HepG2 (cell line): ENCODE data around the gene FBLIM1. TPM values are rescaled to one million over a fixed set of nuclear protein-coding genes. Genes with fewer than 3 reads are reported as not detected.

ENCODE experiments used
- ADNP ChIP-seq: sonication (generic); formaldehyde crosslinking; IDR thresholded peaks from 2 replicates; pipeline ENCODE4 v1.4.0; 2020; ENCODE audit warnings: missing genetic modification reagents
- CHD4 ChIP-seq: fragments of 200-600 bp; sonication (generic); IDR thresholded peaks from 2 replicates; pipeline ENCODE4 v1.7.0; 2017; ENCODE audit warnings: mild to moderate bottlenecking, low read length, borderline replicate concordance
- CREB1 ChIP-seq, 2 experiments: fragments of 450-650 bp in 1 of 2; IDR thresholded peaks; 2 replicates each; pipeline ENCODE4 v1.6.1; 2016 to 2017; ENCODE audit warnings: control low read depth in 1 of 2, mild to moderate bottlenecking in 1 of 2, missing compliant biosample characterization in 1 of 2, missing genetic modification characterization in 1 of 2
- FOSL2 ChIP-seq: sonication (generic); formaldehyde crosslinking; IDR thresholded peaks from 2 replicates; pipeline ENCODE4 v1.4.0; 2020; ENCODE audit warnings: missing genetic modification reagents
- HNF4A ChIP-seq: sonication (generic); formaldehyde crosslinking; IDR thresholded peaks from 2 replicates; pipeline ENCODE4 v1.4.0; 2020; ENCODE audit warnings: missing genetic modification reagents
- HNRNPUL1 ChIP-seq: fragments of 200-400 bp; formaldehyde crosslinking; IDR thresholded peaks from 2 replicates; pipeline ENCODE4 v1.6.1; 2017; ENCODE audit warnings: low read depth, mild to moderate bottlenecking, low read length, moderate library complexity
- PHF5A ChIP-seq: IDR thresholded peaks from one replicate; pipeline ENCODE4 v1.6.1; 2018; ENCODE audit warnings: low read depth, missing genetic modification reagents; ENCODE audit not compliant: unreplicated experiment
- PHF8 ChIP-seq: sonication (generic); formaldehyde crosslinking; IDR thresholded peaks from 2 replicates; pipeline ENCODE4 v1.5.0; 2020; ENCODE audit warnings: missing genetic modification reagents
- TP53 ChIP-seq: sonication (generic); formaldehyde crosslinking; conservative IDR thresholded peaks from 2 replicates; pipeline ENCODE4 v1.4.0; 2020; ENCODE audit warnings: missing genetic modification reagents
- ZFP82 ChIP-seq: sonication (generic); formaldehyde crosslinking; IDR thresholded peaks from 2 replicates; pipeline ENCODE4 v1.5.1; 2020; ENCODE audit warnings: mild to moderate bottlenecking, missing genetic modification reagents, borderline replicate concordance
- ZFX ChIP-seq: sonication (generic); formaldehyde crosslinking; IDR thresholded peaks from 2 replicates; pipeline ENCODE4 v1.4.0; 2020; ENCODE audit warnings: mild to moderate bottlenecking, low read depth, missing genetic modification reagents, moderate library complexity
- ZFY ChIP-seq: sonication (generic); formaldehyde crosslinking; IDR thresholded peaks from 2 replicates; pipeline ENCODE4 v1.4.0; 2020; ENCODE audit warnings: missing genetic modification reagents
- ZNF136 ChIP-seq: sonication (generic); formaldehyde crosslinking; IDR thresholded peaks from 2 replicates; pipeline ENCODE4 v1.8.1; 2022; ENCODE audit warnings: low read depth, mild to moderate bottlenecking, moderate library complexity, missing genetic modification reagents
- ZNF232 ChIP-seq: sonication (generic); formaldehyde crosslinking; IDR thresholded peaks from 2 replicates; pipeline ENCODE4 v1.4.0; 2020; ENCODE audit warnings: missing genetic modification reagents, borderline replicate concordance
- ZNF24 ChIP-seq: fragments of 450-650 bp; IDR thresholded peaks from 2 replicates; pipeline ENCODE4 v1.6.1; 2017; ENCODE audit warnings: antibody characterized with exemption, mild to moderate bottlenecking
- ZNF607 ChIP-seq: sonication (generic); formaldehyde crosslinking; IDR thresholded peaks from 2 replicates; pipeline ENCODE4 v1.5.1; 2020; ENCODE audit warnings: missing genetic modification reagents, mild to moderate bottlenecking, borderline replicate concordance
- ZNF703 ChIP-seq: sonication (generic); formaldehyde crosslinking; IDR thresholded peaks from 2 replicates; pipeline ENCODE4 v1.5.1; 2020; ENCODE audit warnings: missing genetic modification reagents, mild to moderate bottlenecking, moderate library complexity, borderline replicate concordance
- ZNF788 ChIP-seq: sonication (generic); formaldehyde crosslinking; IDR thresholded peaks from 2 replicates; pipeline ENCODE4 v1.5.0; 2020; ENCODE audit warnings: mild to moderate bottlenecking, missing genetic modification reagents, borderline replicate concordance
- polyA plus RNA-seq, 8 experiments: library from polyadenylated mRNA; depleted of rRNA in 3 of 8; stranded (reverse) in 7 of 8; unstranded in 1 of 8; fragments of >200 nt; fragmentation: Illumina TruSeq in 4 of 8; extraction: Trizol in 4 of 8; gene quantifications; 2 replicates each; pipeline versions ENCODE4 v1.2.1 to v1.2.3, GENCODE V29; 2011 to 2016; ENCODE audit warnings: low read depth in 4 of 8, missing spikeins in 1 of 8, mixed read lengths in 1 of 8; ENCODE audit not compliant: insufficient read depth in 1 of 8
- total RNA-seq, 5 experiments: library from RNA; depleted of rRNA; stranded (reverse); fragments of >200 nt; fragmentation: Illumina TruSeq; extraction: Trizol; gene quantifications; 2 replicates each; pipeline ENCODE4 v1.2.3, GENCODE V29; 2016; ENCODE audit warnings: low read depth in 1 of 5
- TF ChIP-seq, protein P1 (sequence below): sonication (generic); IDR thresholded peaks from 2 replicates; pipeline ENCODE4 v1.6.1; 2016; ENCODE audit warnings: low read depth, borderline replicate concordance
- TF ChIP-seq, protein P2 (sequence below): sonication (generic); formaldehyde crosslinking; IDR thresholded peaks from 2 replicates; pipeline ENCODE4 v1.8.0; 2022; ENCODE audit warnings: missing genetic modification reagents, mild to moderate bottlenecking, borderline replicate concordance
- TF ChIP-seq, protein P3 (sequence below): sonication (generic); formaldehyde crosslinking; IDR thresholded peaks from 2 replicates; pipeline ENCODE4 v1.5.1; 2020; ENCODE audit warnings: mild to moderate bottlenecking, missing genetic modification reagents, borderline replicate concordance

The FBLIM1 gene
- total and polyA plus RNA-seq, 2 of the 13 experiments (the other 11 are each of a cell fraction or from before 2014, with no cell fraction given) = 10.6 to 23.0 TPM

DNA sequence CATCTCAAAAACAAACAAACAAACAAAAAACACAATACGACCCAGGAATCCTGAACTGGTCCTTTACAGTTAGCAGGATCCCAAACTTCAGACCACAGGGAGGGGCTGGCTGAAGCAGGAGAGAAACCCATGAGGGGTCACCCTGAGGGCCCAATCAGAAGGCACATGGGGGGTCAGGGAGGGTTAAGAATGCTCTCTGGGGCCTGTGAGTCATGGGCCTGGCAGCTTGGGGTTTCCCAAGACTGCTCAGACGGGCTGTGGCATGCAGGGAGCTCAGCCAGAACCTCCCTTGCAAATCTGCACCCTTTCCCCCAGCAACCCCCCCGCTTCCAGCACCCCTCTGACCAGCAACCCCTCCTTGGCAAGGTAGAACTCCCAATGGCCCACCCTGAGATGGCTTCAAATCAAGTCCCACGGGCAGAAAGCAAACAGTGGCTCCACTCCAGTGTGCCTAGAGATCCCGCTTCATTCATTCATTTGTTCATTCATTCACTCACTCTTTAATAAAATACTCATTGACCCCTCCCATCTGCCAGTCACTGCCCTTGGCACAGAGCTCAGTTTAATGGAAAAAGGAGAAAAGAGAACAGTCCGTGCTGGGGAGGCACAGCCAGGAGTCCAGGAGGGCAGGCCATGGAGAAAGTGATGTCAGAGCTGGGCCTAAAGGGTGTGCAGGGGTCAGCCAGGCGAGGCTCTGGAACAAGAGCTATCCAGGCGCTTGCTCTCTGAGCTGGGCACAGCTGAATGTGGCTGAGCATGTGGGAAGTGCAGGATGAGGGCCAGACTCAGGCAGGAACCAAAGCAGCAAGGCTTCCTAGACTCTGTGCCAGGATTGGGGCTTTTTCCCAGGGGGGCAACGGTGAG is 40.6 kb downstream of the FBLIM1 start (continued):
- TF ChIP-seq CHD4 (0 out of 2 replicates have a peak, but pooled peaks have one; percentile 44), ZNF24 (peak; percentile 88), HNF4A (CRISPR knock-in tag) (no peak), HNRNPUL1 (no peak), ZNF232 (CRISPR knock-in tag) (peak; percentile 17; the same call in 1 of the 2 replicates), ADNP (CRISPR knock-in tag) (0 out of 2 replicates have a peak, but pooled peaks have one; percentile 6), ZFX (peak; percentile 41), FOSL2 (CRISPR knock-in tag) (peak; percentile 87), ZNF703 (no peak), TP53 (CRISPR knock-in tag) (0 out of 2 replicates have a peak, but pooled peaks have one; percentile 40), ZNF136 (0 out of 2 replicates have a peak, but pooled peaks have one; percentile 42), PHF8 (CRISPR knock-in tag) (0 out of 2 replicates have a peak, but pooled peaks have one; percentile 0), ZNF788 (CRISPR knock-in tag) (0 out of 2 replicates have a peak, but pooled peaks have one; percentile 30), CREB1 (IDR thresholded peaks at IDR 0.05) (no peak), CREB1 (CRISPR knock-in tag; IDR thresholded peaks at IDR 0.05) (no peak), PHF5A (CRISPR knock-in tag) (peak; percentile 52), ZFP82 (0 out of 2 replicates have a peak, but pooled peaks have one; percentile 30), ZNF607 (CRISPR knock-in tag) (no peak), ZFY (CRISPR knock-in tag) (peak; percentile 28)
- TF ChIP-seq, protein P1, sequence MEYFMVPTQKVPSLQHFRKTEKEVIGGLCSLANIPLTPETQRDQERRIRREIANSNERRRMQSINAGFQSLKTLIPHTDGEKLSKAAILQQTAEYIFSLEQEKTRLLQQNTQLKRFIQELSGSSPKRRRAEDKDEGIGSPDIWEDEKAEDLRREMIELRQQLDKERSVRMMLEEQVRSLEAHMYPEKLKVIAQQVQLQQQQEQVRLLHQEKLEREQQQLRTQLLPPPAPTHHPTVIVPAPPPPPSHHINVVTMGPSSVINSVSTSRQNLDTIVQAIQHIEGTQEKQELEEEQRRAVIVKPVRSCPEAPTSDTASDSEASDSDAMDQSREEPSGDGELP = 0 out of 2 replicates have a peak, but pooled peaks have one; percentile 29
- TF ChIP-seq, protein P2, sequence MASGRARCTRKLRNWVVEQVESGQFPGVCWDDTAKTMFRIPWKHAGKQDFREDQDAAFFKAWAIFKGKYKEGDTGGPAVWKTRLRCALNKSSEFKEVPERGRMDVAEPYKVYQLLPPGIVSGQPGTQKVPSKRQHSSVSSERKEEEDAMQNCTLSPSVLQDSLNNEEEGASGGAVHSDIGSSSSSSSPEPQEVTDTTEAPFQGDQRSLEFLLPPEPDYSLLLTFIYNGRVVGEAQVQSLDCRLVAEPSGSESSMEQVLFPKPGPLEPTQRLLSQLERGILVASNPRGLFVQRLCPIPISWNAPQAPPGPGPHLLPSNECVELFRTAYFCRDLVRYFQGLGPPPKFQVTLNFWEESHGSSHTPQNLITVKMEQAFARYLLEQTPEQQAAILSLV (CRISPR knock-in tag) = 0 out of 2 replicates have a peak, but pooled peaks have one; percentile 25
- TF ChIP-seq, protein P3, sequence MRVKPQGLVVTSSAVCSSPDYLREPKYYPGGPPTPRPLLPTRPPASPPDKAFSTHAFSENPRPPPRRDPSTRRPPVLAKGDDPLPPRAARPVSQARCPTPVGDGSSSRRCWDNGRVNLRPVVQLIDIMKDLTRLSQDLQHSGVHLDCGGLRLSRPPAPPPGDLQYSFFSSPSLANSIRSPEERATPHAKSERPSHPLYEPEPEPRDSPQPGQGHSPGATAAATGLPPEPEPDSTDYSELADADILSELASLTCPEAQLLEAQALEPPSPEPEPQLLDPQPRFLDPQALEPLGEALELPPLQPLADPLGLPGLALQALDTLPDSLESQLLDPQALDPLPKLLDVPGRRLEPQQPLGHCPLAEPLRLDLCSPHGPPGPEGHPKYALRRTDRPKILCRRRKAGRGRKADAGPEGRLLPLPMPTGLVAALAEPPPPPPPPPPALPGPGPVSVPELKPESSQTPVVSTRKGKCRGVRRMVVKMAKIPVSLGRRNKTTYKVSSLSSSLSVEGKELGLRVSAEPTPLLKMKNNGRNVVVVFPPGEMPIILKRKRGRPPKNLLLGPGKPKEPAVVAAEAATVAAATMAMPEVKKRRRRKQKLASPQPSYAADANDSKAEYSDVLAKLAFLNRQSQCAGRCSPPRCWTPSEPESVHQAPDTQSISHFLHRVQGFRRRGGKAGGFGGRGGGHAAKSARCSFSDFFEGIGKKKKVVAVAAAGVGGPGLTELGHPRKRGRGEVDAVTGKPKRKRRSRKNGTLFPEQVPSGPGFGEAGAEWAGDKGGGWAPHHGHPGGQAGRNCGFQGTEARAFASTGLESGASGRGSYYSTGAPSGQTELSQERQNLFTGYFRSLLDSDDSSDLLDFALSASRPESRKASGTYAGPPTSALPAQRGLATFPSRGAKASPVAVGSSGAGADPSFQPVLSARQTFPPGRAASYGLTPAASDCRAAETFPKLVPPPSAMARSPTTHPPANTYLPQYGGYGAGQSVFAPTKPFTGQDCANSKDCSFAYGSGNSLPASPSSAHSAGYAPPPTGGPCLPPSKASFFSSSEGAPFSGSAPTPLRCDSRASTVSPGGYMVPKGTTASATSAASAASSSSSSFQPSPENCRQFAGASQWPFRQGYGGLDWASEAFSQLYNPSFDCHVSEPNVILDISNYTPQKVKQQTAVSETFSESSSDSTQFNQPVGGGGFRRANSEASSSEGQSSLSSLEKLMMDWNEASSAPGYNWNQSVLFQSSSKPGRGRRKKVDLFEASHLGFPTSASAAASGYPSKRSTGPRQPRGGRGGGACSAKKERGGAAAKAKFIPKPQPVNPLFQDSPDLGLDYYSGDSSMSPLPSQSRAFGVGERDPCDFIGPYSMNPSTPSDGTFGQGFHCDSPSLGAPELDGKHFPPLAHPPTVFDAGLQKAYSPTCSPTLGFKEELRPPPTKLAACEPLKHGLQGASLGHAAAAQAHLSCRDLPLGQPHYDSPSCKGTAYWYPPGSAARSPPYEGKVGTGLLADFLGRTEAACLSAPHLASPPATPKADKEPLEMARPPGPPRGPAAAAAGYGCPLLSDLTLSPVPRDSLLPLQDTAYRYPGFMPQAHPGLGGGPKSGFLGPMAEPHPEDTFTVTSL (CRISPR knock-in tag) = peak; percentile 46; the same call in 1 of the 2 replicates
